Endothelial cell of hepatic sinusoid (primary cell): ENCODE data around the gene CAPN9.

ENCODE experiments used
- in situ Hi-C: cut with HindIII; loops from 2 replicates; pipeline ENCODE4 v1.10.0; 2017; ENCODE audit warnings: low sequenced_read_pairs

Gene CAPN9

DNA sequence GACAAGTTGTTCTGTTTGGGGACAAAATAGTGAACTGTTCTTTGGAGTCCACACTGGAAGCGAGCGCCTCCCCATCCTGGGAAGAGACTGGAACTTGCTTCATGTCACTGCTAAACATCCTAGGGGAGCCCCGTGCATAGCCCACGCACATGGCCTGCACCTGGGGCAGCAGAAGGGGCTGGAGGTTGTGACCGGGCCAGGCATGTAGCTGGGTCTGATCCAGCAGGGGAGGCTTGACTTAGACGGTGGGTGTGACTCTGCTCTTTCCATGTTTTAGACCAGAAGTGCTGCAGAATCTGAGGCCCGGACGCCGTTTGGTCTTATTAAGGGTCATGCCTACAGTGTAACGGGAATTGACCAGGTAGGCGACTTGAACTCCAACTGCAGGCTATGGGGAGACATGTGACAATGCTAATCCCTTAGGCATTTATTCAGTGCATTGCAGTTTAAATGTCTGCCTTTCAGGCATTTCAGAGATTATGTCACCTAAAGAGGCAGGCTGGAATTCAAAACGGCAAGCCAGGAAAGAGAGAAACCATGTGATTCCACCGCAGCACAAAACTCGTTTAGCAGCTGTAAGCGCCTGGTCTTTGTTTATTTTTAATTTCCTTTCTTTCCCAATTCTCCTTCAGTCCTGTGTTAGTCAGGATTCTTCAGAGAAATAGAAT lies 21.8 kb downstream of the CAPN9 start:
- in situ Hi-C loops, result no loop called here

- in situ Hi-C loops, result no loop called here
Observed at GRCh38 chr1:230770317-230770716, 23.1 kb downstream of the CAPN9 start.

GRCh38 chr1:230771773-230772354 lies 24.7 kb downstream of the CAPN9 start:
- in situ Hi-C loops, result no loop called here

DNA sequence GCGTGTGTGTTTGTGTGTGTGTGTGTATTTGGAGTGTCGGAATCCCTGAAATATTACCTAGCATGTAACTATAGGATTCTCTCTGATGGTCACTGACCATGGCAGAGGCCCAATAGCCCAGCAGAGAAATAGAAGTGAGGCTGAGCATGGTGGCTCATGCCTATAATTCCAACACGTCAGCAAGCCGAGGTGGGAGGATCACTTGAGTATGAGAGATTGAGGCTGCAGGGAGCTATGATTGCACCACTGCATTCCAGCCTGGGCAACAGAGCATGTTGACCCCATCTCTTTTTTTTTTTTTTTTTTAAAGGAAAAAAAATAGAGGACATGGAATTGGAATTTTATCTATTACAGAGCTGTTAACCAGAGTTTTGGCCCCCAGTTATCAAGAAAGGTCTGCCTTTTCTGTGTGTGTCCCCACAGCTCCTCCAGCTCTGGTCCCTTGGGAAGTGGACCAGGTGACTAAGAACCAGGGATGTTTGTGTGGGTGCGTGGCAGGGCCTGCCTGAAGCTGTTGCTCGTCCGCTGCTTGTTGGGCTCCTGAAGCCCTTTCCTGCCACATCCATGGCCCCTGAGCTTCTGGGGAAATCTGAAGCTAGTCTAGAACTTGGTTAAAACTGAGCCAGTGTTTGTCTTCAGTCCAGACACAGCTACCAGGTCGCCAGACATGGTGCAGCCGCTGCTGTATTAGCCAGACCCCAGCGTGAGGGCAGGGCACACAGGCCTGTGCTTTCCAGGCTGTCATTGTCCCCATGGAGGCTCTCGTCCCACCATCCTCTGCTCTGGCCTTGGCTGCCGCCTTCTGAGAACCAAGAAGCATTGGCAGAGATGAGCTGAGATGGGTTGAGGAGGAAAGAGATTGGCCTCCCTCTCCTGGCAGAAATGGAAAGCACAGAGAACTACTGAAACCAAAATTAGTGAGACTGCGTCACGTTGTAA lies 25.5 kb downstream of the CAPN9 start:
- in situ Hi-C loops, result no loop called here

GRCh38 chr1:230773396-230774033 lies 26.3 kb downstream of the CAPN9 start:
- in situ Hi-C loops, result no loop called here

DNA sequence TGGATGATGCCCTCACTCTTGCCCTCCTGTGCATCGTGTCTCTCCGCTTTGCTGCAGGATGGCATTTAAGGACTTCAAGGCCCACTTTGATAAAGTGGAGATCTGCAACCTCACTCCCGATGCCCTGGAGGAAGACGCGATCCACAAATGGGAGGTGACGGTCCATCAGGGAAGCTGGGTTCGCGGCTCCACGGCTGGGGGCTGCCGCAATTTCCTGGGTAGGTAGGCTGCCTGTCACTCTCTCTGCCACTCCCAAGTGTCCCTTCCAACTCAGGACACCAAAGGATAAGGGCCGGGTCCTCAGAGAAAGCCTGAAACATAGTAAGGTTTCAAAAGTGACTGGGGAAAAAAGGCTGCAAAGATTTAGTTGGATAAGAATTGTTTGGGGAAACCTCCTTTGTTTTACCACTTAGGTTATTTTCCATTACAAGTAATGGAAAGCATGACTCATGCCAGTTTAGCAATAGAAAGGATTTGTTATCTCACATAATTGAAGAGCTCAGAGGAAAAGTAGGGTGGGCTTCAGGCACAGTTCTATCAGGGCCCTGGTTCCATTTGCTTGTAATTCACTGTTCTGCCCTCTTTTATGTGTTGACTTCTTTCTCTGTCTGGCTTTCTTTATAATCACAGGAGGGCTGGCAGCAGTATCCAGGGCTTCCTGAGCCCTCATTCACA lies 31.9 kb downstream of the CAPN9 start:
- in situ Hi-C loops, result no loop called here

DNA sequence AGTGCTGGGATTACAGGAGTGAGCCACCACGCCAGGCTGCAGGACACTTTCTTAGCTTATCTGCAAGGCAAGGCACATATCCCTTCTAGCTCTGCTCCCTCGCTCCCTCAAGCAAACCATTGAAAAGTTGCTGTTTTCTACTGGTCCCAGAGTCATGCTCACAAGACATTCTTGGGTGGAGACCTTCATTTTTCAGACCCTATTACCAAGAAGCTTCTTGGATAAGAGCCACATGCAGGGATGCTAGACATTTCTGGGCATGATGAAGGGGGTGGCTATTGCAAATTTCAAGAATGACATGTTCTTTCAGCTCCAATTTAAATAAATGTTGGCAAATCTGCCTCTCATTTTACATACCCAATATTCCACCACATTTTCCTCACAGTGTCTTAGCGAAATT lies 33.9 kb downstream of the CAPN9 start:
- in situ Hi-C loops, result no loop called here

- in situ Hi-C loops, result no loop called here
Observed at GRCh38 chr1:230781594-230781993, 34.4 kb downstream of the CAPN9 start.

- in situ Hi-C loops, result no loop called here
Observed at GRCh38 chr1:230784163-230784562, 37.0 kb downstream of the CAPN9 start.

- in situ Hi-C loops, result no loop called here
Observed at GRCh38 chr1:230785636-230786384, 38.6 kb downstream of the CAPN9 start.

DNA sequence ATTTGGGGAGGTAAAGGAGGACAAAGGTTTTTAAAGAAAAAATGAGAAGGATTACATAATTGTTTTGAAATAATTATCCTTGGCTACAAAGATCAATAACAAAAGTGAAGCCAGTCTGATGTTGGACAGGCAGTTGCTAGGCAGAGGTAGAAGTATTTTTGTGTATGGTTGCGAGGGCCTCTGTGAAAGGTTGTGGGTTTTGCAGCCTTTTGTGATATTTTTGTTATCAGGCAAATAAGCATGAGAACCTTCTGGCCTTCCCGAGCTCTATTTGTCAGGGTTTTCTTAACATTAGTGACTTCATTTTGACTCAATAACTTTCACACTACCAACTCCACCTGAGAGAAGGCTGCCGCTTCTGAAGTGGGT lies 39.2 kb downstream of the CAPN9 start:
- in situ Hi-C loops, result no loop called here

- in situ Hi-C loops, result no loop called here
Observed at GRCh38 chr1:230787471-230787870, 40.3 kb downstream of the CAPN9 start.

- in situ Hi-C loops, result no loop called here
Observed at GRCh38 chr1:230788561-230789275, 41.5 kb downstream of the CAPN9 start.

GRCh38 chr1:230790026-230790425 lies 42.8 kb downstream of the CAPN9 start:
- in situ Hi-C loops, result no loop called here

DNA sequence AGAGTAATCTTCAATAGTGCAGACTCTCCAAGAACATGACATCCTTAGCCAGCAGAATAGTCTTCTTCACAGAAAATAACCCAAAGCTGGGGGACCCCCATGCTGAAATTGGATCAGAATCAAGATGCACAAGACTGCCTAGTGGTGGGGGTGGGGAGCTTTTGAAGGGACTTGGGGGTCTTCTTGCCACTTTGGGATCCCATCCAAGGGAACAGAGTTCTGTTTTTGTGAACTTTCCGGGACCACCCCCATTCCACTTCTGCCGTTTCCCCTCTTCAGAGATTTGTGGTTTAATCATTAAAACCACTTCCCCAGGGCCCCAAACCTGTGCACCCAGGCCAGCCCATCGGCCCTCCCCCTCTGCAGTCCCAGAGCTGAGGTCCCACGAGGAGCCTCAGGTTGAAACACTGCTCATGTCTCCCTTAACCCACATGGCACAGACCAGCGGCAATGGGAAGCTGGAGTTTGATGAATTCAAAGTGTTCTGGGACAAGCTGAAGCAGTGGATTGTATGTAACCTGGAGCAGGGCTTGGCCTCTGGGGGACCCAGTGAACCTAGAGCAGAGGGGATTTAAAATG lies 44.9 kb downstream of the CAPN9 start:
- in situ Hi-C loops, result no loop called here

DNA sequence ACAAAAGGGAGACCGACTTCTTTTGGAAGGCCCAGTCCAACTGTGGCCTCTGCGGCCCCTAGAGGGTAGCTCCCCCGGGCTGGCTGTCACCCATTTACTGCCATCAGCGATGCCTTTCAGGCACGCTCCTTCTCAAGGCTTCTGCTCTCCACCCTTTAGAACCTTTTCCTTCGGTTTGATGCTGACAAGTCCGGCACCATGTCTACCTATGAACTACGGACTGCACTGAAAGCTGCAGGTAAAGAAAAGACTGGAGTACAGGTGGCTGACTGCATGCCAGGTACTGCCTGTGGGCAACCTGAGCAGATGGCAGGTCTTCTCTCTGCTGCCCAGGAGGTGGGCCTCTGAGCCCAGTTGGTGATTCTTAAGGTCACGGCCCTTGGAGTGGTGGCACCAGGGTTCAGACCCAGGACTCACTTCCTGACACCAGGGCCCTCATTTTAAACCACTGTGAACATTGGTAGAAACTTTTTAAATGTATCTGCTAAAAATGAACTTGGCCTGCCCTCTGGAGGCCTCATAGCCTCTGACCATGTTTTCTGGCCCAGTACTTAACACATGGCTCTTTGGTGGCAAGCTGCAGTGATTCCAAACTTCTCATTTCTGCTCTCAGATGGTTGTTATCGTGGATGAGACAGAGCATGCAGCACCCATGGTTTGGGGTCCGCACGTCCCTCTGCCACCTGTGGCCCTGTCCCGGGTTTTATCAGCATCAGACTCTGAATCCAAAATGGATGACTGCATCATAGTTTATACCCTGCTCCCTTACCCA lies 45.7 kb downstream of the CAPN9 start:
- in situ Hi-C loops, result no loop called here

- in situ Hi-C loops, result no loop called here
Observed at GRCh38 chr1:230793463-230793745, 46.2 kb downstream of the CAPN9 start.

DNA sequence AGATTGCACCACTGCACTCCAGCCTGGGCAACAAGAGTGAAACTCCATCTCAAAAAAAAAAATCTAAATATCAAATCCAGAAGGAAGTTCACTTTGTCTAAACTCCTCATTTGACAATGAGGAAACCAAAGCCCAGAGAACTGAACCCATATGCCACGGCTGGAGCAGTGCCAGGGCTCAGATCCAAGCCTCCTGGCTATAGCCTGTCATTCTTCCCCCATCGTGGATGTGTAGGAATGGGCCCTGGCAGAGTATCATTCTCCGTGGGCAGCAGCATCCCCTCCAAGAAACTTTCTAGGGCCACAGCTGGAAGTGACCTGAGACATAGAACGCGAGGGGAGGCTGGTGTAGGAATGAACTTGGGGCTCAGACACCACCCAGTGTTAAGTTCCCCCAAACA lies 47.2 kb downstream of the CAPN9 start:
- in situ Hi-C loops, result no loop called here
